Astrocyte (in vitro differentiated cells and primary cell): ENCODE data around the gene FSTL3. TPM values are rescaled to one million over a fixed set of nuclear protein-coding genes. Genes with fewer than 3 reads are reported as not detected.

Experiments
- DNase-seq: peaks from one replicate; pipeline ENCODE4 v3.0.0-alpha.2; 2010; ENCODE audit warnings: low read depth
- FAIRE-seq: peaks from 2 replicates; lab custom pipeline; 2011; peaks lifted over from hg19 to GRCh38; lab: Jason Lieb, UNC
- H2AFZ ChIP-seq: 2 replicates; pipeline ENCODE4 v1.6.0; 2012; ENCODE audit warnings: low read depth, low read length, inconsistent platforms
- H3K27ac ChIP-seq: 2 replicates; pipeline ENCODE4 v1.5.1; 2011; ENCODE audit warnings: low read depth, low read length, inconsistent platforms
- H3K27me3 ChIP-seq: 2 replicates; pipeline ENCODE4 v1.6.0; 2011; ENCODE audit warnings: low read length, inconsistent platforms; ENCODE audit not compliant: insufficient read depth
- H3K36me3 ChIP-seq: 2 replicates; pipeline ENCODE4 v1.5.1; 2011; ENCODE audit warnings: low read length, inconsistent platforms; ENCODE audit not compliant: insufficient read depth
- H3K4me1 ChIP-seq: 2 replicates; pipeline ENCODE4 v1.5.1; 2011; ENCODE audit warnings: low read length, inconsistent platforms; ENCODE audit not compliant: insufficient read depth
- H3K4me2 ChIP-seq: 2 replicates; pipeline ENCODE4 v1.6.0; 2012; ENCODE audit warnings: low read length, inconsistent platforms
- H3K4me3 ChIP-seq: 2 replicates; pipeline ENCODE4 v1.5.1; 2011; ENCODE audit warnings: low read depth, mild to moderate bottlenecking, low read length, inconsistent platforms; ENCODE audit not compliant: insufficient read depth
- H3K79me2 ChIP-seq: 2 replicates; pipeline ENCODE4 v1.6.0; 2012; ENCODE audit warnings: mild to moderate bottlenecking, low read length, inconsistent platforms; ENCODE audit not compliant: insufficient read depth
- H3K9ac ChIP-seq: 2 replicates; pipeline ENCODE4 v1.6.0; 2012; ENCODE audit warnings: mild to moderate bottlenecking, low read length, inconsistent platforms
- H3K9me3 ChIP-seq: 2 replicates; pipeline ENCODE4 v1.5.1; 2012; ENCODE audit warnings: low read depth, mild to moderate bottlenecking, low read length, inconsistent platforms; ENCODE audit not compliant: insufficient read depth
- H4K20me1 ChIP-seq: 2 replicates; pipeline ENCODE4 v1.6.0; 2012; ENCODE audit warnings: low read length, inconsistent platforms; ENCODE audit not compliant: insufficient read depth
- H3K27ac Mint-ChIP-seq: one replicate; pipeline ENCODE4 v1.8.0; 2021; ENCODE audit warnings: mild to moderate bottlenecking, mixed read lengths; ENCODE audit not compliant: unreplicated experiment
- H3K27me3 Mint-ChIP-seq: one replicate; pipeline ENCODE4 v1.8.0; 2021; ENCODE audit warnings: low read depth, mixed read lengths; ENCODE audit not compliant: unreplicated experiment
- H3K36me3 Mint-ChIP-seq: one replicate; pipeline ENCODE4 v1.8.0; 2021; ENCODE audit warnings: low read depth, mixed read lengths; ENCODE audit not compliant: unreplicated experiment
- H3K4me1 Mint-ChIP-seq: one replicate; pipeline ENCODE4 v1.8.0; 2021; ENCODE audit warnings: low read depth, mixed read lengths; ENCODE audit not compliant: unreplicated experiment
- H3K4me3 Mint-ChIP-seq: one replicate; pipeline ENCODE4 v1.8.0; 2021; ENCODE audit warnings: mild to moderate bottlenecking, moderate library complexity, mixed read lengths; ENCODE audit not compliant: unreplicated experiment
- H3K9me3 Mint-ChIP-seq: one replicate; pipeline ENCODE4 v1.8.0; 2021; ENCODE audit warnings: mild to moderate bottlenecking, mixed read lengths; ENCODE audit not compliant: unreplicated experiment
- EZH2 ChIP-seq: IDR thresholded peaks from 2 replicates; pipeline ENCODE4 v1.6.1; 2012; ENCODE audit warnings: mild to moderate bottlenecking, low read length, inconsistent platforms; ENCODE audit not compliant: insufficient read depth
- total RNA-seq: library from RNA; stranded (reverse); gene quantifications from 2 replicates; pipeline ENCODE4 v1.2.1, GENCODE V29; 2021
- TF ChIP-seq, protein P1 (sequence below): IDR thresholded peaks from 2 replicates; pipeline ENCODE4 v1.5.1; 2011; ENCODE audit warnings: low read depth, mild to moderate bottlenecking, inconsistent platforms, low read length, moderate library complexity; ENCODE audit not compliant: insufficient read depth

Gene FSTL3
- total RNA-seq, 1 donor from 2014 or later, result 72.0 TPM

DNA sequence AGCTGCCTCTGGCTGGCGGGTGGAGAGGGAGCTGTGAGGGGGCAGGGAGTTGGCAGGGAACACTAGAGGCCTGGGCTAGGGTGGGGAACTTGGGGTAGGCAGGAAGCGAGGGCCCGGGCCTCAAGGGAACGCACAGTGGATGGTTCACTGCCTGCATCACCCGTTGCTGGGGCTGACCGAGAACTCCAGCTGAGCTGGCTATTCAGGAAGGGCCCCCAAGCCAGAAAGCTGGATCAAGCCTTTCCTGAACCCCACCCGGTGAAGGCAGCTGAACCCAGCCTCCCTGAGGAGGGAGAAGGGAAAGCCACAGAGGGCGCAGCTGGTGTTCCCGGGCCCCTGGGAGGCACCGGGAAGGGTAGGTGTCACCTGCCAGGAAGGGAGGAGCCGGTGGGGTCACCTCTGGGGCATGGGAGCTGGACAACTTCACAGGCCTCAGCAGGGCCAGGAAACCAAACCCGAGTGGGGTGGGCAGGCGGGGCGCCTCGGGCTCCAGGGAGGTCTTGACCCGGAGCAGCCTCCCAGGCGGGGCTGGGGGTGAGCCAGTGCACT lies 46.4 kb downstream of the FSTL3 start:
- H3K4me1 Mint-ChIP-seq, result no peaks in the 10 kb centered on the region
- TF ChIP-seq, protein P1, sequence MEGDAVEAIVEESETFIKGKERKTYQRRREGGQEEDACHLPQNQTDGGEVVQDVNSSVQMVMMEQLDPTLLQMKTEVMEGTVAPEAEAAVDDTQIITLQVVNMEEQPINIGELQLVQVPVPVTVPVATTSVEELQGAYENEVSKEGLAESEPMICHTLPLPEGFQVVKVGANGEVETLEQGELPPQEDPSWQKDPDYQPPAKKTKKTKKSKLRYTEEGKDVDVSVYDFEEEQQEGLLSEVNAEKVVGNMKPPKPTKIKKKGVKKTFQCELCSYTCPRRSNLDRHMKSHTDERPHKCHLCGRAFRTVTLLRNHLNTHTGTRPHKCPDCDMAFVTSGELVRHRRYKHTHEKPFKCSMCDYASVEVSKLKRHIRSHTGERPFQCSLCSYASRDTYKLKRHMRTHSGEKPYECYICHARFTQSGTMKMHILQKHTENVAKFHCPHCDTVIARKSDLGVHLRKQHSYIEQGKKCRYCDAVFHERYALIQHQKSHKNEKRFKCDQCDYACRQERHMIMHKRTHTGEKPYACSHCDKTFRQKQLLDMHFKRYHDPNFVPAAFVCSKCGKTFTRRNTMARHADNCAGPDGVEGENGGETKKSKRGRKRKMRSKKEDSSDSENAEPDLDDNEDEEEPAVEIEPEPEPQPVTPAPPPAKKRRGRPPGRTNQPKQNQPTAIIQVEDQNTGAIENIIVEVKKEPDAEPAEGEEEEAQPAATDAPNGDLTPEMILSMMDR, result no peak
- TF ChIP-seq EZH2, result no peak
- Histone ChIP-seq H3K27me3 (no peaks in the 10 kb centered on the region), H3K36me3 (no peaks in the 10 kb centered on the region), H3K79me2 (no peaks in the 10 kb centered on the region), H3K27ac (no peak overlapping the region), H4K20me1 (peaks cover 32% of the 10 kb centered on the region), H3K9ac (no peak overlapping the region), H3K4me2 (no peak overlapping the region), H3K4me3 (no peak overlapping the region), H2AFZ (no peak overlapping the region), H3K9me3 (no peaks in the 10 kb centered on the region), H3K4me1 (no peaks in the 10 kb centered on the region)
- DNase-seq, result no peak
- no peaks in the 10 kb centered on the region for H3K27me3 Mint-ChIP-seq
- no peak overlapping the region for H3K27ac Mint-ChIP-seq
- H3K9me3 Mint-ChIP-seq, result peaks cover 2% of the 10 kb centered on the region
- peaks cover 7% of the 10 kb centered on the region for H3K36me3 Mint-ChIP-seq
- no peak overlapping the region for H3K4me3 Mint-ChIP-seq
- no peak for FAIRE-seq

DNA sequence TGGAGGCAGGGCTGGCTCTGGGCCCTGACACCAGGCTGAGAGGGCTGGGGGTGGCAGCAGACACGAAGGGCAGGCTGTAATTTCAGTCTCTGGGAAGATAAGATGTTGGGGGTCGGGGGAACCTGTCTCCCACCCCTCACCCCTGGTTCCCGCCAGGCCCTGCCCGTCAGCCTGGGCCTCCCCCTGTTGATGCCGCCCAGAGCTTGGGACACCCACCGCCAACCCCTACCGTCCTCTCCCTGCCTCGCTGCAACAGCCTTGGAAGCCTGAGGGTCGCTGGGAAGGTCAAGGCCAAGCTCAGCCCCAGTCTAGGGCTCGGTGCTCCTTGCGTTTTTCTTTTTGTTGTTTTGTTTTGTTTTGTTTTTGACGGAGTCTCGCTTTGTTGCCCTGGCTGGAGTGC lies 47.1 kb downstream of the FSTL3 start:
- no peak overlapping the region for H3K4me3 ChIP-seq
- H3K4me1 ChIP-seq, result no peaks in the 10 kb centered on the region
- no peaks in the 10 kb centered on the region for H3K9me3 ChIP-seq
- H4K20me1 ChIP-seq, result peaks cover 30% of the 10 kb centered on the region
- peaks cover 7% of the 10 kb centered on the region for H3K36me3 Mint-ChIP-seq
- H3K27me3 ChIP-seq, result no peaks in the 10 kb centered on the region
- H3K4me1 Mint-ChIP-seq, result no peaks in the 10 kb centered on the region
- no peak for DNase-seq
- H3K27me3 Mint-ChIP-seq, result no peaks in the 10 kb centered on the region
- H3K27ac ChIP-seq, result no peak overlapping the region
- no peak overlapping the region for H3K4me3 Mint-ChIP-seq
- H2AFZ ChIP-seq, result no peak overlapping the region
- peaks cover 2% of the 10 kb centered on the region for H3K9me3 Mint-ChIP-seq
- TF ChIP-seq, protein P1, result no peak
- TF ChIP-seq EZH2, result no peak
- H3K36me3 ChIP-seq, result no peaks in the 10 kb centered on the region
- no peak overlapping the region for H3K27ac Mint-ChIP-seq
- no peak overlapping the region for H3K9ac ChIP-seq
- no peaks in the 10 kb centered on the region for H3K79me2 ChIP-seq
- FAIRE-seq, result no peak
- H3K4me2 ChIP-seq, result no peak overlapping the region

DNA sequence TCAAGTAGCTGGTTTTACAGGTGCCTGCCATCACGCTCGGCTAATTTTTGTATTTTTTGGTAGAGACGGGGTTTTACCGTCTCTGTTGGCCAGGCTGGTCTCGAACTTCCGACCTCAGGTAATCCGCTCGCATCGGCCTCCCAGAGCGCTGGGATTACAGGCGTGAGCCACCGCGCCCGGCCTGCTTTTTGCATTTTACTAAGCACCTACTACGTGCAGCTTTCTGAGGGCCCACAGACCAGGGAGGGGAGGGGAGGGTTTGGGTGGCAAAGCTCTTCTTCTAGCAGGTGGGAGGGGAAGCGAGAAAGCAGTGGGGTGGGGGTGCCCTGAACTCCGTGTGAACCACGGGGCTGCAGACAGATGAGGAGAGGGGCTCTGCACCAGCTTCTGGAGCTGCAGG lies 47.5 kb downstream of the FSTL3 start:
- no peaks in the 10 kb centered on the region for H3K4me1 Mint-ChIP-seq
- no peak for FAIRE-seq

More for the DNA sequence above, 47.5 kb downstream of the FSTL3 start:
- Mint-ChIP-seq H3K27ac (no peak overlapping the region), H3K9me3 (peaks cover 2% of the 10 kb centered on the region), H3K36me3 (peaks cover 7% of the 10 kb centered on the region), H3K4me3 (no peak overlapping the region), H3K27me3 (no peaks in the 10 kb centered on the region)
- TF ChIP-seq, protein P1, result no peak
- TF ChIP-seq EZH2, result no peak
- Histone ChIP-seq H2AFZ (no peak overlapping the region), H4K20me1 (peaks cover 25% of the 10 kb centered on the region), H3K9me3 (no peaks in the 10 kb centered on the region), H3K79me2 (no peaks in the 10 kb centered on the region), H3K4me2 (no peak overlapping the region), H3K36me3 (no peaks in the 10 kb centered on the region), H3K9ac (no peak overlapping the region), H3K27ac (no peak overlapping the region), H3K4me1 (no peaks in the 10 kb centered on the region), H3K4me3 (no peak overlapping the region), H3K27me3 (no peaks in the 10 kb centered on the region)
- no peak for DNase-seq
